ENCODE data around the gene PAIP2B.

GRCh38 chr2:71156573-71156972 is 70.3 kb downstream of the PAIP2B start:
- TF ChIP-seq CTCF (conservative IDR thresholded peaks at IDR 0.05 in 1 of 2, IDR thresholded peaks at IDR 0.05 in 1 of 2; ENCODE audit: low read depth in 1 of 2, low read length in 2 of 2) (no peak), EZH2 (IDR thresholded peaks at IDR 0.05; ENCODE audit: low read length, missing control alignments) (no peak)

Measured in fibroblast of lung (primary cell).